Measurements from ENCODE around the gene FANCC.

The FANCC gene

DNA sequence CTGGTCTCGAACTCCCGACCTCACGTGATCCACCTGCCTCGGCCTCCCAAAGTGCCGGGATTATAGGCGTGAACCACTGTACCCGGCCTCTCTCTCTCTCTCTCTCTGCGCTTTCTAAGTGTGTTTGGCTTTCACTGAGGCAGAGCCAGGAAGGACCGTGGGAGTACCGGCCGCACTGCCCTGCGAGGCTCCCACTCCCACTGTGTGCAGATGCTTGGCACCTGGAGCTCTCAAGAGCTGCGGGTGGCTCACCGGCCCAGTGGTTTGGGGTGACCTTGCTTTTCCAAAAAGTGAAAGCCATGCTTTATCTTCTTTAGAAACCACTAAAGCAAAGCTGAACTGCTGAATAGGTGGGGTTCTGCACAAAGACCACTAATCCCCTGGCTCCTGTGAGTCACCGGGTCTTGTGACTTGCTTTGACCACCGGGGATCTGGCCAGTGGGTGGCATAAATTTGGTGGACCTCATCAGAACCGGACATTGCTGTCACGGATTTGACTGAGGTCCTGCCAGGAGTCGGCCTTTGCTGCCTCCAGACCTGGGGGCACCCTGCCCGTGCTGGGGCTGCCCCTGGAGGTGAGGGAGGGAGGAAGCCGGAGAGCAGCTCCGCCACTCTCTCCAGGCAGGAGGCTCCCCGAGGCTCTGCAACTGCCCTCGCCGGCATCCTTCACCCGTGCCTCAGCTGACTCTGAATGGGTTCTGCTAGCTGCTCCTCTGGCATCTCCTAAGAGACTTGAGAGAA, 228.9 kb downstream of the FANCC start:
- no peak overlapping the region for H3K27ac ChIP-seq
- in situ Hi-C loops (cut with HindIII; ENCODE audit: low pct_ligation_motif_present, low sequenced_read_pairs): no loop called here
- TF ChIP-seq, protein P1, sequence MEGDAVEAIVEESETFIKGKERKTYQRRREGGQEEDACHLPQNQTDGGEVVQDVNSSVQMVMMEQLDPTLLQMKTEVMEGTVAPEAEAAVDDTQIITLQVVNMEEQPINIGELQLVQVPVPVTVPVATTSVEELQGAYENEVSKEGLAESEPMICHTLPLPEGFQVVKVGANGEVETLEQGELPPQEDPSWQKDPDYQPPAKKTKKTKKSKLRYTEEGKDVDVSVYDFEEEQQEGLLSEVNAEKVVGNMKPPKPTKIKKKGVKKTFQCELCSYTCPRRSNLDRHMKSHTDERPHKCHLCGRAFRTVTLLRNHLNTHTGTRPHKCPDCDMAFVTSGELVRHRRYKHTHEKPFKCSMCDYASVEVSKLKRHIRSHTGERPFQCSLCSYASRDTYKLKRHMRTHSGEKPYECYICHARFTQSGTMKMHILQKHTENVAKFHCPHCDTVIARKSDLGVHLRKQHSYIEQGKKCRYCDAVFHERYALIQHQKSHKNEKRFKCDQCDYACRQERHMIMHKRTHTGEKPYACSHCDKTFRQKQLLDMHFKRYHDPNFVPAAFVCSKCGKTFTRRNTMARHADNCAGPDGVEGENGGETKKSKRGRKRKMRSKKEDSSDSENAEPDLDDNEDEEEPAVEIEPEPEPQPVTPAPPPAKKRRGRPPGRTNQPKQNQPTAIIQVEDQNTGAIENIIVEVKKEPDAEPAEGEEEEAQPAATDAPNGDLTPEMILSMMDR (IDR thresholded peaks at IDR 0.05; ENCODE audit: low read depth, low read length, missing control alignments): no peak
- no peaks in the 10 kb centered on the region for H3K27me3 ChIP-seq (replicated peaks)
- no peak for DNase-seq
- H3K36me3 ChIP-seq (replicated peaks): peaks cover 22% of the 10 kb centered on the region
- no peak overlapping the region for H3K4me3 ChIP-seq (ENCODE audit: low read depth, low read length)

DNA sequence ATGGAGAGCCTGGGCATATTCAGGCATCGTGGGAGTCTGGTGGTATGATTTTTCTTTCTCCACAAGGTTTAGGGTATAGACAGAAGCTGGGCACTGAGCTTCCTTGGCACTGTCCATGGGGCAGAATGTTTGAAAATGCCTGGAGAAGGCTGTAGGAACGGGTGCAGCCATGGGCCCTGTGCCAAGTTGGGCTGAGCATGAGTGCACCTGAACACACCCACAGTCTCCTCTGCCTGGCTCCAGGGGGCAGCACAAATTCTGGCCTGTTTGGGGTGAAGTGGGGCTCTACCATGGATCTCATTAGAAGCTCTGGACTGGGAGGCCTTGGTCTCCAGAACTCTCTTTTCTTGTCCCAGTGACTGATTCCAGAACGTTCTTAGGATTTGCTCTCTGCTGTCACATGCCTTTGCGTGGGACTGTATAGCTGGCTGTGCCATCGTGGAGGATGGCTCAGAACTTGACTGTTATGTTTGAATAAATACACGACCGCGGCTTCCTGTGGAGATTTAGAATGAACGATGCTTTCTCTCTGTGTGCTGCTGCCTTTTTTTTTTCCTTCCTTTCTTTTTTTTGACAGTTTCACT, 229.8 kb downstream of the FANCC start:
- Histone ChIP-seq H3K4me3 (ENCODE audit: low read depth, low read length) (no peak overlapping the region), H3K27ac (no peak overlapping the region), H3K27me3 (replicated peaks) (no peaks in the 10 kb centered on the region), H3K36me3 (replicated peaks) (peaks cover 28% of the 10 kb centered on the region)
- in situ Hi-C loops (cut with HindIII; ENCODE audit: low pct_ligation_motif_present, low sequenced_read_pairs): no loop called here
- no peak for DNase-seq
- TF ChIP-seq, protein P1 (IDR thresholded peaks at IDR 0.05; ENCODE audit: low read depth, low read length, missing control alignments): peak; percentile 46

DNA sequence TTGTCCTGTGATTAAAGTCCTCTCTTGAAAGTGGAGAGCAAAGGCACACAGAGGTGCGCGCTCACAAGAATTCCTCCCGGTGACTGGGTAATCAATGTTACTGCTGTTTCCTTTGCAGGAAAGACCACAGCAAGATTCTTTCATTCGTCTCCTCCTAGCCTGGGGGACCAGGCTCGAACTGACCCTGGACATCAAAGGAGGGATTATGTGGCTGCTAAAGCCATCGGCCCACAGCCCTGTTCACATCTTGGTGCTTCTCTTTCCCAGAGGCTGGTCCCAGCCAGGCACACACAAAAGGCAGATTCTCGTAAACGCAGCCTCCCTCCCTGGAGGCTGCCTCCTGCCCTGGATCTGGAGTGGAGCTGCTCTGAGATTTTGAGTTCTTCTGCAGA, 230.9 kb downstream of the FANCC start:
- in situ Hi-C loops (cut with HindIII; ENCODE audit: low pct_ligation_motif_present, low sequenced_read_pairs): no loop called here
- TF ChIP-seq, protein P1 (IDR thresholded peaks at IDR 0.05; ENCODE audit: low read depth, low read length, missing control alignments): no peak
- DNase-seq: no peak
- H3K27me3 ChIP-seq (replicated peaks): no peaks in the 10 kb centered on the region
- no peak overlapping the region for H3K4me3 ChIP-seq (ENCODE audit: low read depth, low read length)
- H3K27ac ChIP-seq: no peak overlapping the region
- H3K36me3 ChIP-seq (replicated peaks): peaks cover 38% of the 10 kb centered on the region

DNA sequence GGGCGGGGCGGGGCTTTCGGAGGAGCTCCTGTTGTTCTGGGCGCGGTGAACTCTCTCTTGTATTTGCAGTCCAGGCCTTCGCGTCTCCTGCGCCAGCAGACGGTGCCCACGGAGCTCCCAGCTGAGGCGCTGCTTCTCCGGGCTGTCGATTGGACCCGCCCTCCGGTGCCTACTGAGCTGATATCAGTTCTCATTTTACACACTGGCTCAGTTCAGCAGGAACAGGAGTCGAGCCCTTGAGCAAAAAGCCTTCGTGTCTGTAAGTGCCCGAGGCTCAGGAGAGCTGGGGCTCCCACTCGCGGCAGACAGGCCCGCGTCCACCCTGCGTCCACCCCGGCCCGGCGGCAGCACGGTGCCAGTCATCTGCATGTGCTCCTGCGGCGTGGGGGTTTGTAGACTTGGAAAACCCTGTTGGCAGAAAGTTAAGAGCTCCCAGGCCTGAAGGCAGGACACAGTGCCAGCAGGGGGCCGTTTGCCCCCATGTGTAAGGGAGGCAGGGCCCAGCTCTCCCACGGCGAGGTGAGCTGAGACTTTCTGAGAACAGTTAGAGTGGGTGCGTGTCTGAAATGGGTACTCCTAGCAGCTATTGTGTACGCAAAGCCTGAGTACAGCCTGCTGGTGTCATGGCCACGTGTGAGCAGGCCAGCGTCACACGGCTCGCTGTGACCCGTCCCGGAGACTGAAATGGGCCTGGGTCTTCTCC, 231.5 kb downstream of the FANCC start:
- no peak overlapping the region for H3K27ac ChIP-seq
- TF ChIP-seq, protein P1 (IDR thresholded peaks at IDR 0.05; ENCODE audit: low read depth, low read length, missing control alignments): peak; percentile 37
- no peaks in the 10 kb centered on the region for H3K27me3 ChIP-seq (replicated peaks)
- in situ Hi-C loops (cut with HindIII; ENCODE audit: low pct_ligation_motif_present, low sequenced_read_pairs): no loop called here
- no peak for DNase-seq
- peaks cover 39% of the 10 kb centered on the region for H3K36me3 ChIP-seq (replicated peaks)
- H3K4me3 ChIP-seq (ENCODE audit: low read depth, low read length): no peak overlapping the region

DNA sequence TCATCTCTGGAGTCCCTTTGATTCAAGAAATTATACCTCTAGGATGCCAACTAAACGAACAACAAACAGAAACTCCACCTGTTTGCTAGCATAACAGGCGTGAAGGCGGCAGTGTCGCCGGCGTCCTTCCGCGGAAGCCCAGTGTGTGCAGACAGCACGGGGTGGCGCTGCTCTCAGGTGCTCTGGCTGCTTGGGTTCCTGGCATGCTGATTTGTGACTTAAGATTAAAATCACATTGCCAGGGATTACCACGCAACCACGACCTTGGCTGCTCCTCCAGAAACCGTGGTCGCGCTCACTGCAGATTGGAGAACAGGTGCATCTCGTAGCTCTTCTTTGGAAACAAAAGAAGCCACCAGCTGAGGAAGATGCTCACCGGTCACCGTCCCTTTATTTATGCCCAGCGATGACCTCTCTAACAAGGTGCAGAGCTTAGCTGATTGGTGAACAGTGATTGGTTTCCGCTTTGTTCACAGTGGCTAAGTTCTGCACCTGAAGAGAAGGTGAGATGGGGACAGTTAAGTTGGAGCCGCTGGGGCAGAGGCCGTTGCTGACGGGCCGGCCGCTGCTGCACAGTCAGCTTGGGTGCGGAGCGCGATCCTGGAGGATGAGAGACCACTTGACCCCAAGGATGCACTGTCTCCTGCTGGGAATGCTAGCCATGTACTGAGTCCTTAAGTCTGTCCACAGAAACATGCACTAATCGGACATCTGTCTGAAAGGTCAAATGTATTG, 232.3 kb downstream of the FANCC start:
- Histone ChIP-seq H3K27ac (no peak overlapping the region), H3K27me3 (replicated peaks) (no peaks in the 10 kb centered on the region), H3K36me3 (replicated peaks) (peaks cover 43% of the 10 kb centered on the region), H3K4me3 (ENCODE audit: low read depth, low read length) (no peak overlapping the region)
- in situ Hi-C loops (cut with HindIII; ENCODE audit: low pct_ligation_motif_present, low sequenced_read_pairs): no loop called here
- DNase-seq: no peak
- TF ChIP-seq, protein P1 (IDR thresholded peaks at IDR 0.05; ENCODE audit: low read depth, low read length, missing control alignments): no peak

Data from brain microvascular endothelial cell (primary cell).